Endothelial cell of umbilical vein (primary cell): ENCODE data around the gene KRT78. TPM values are rescaled to one million over a fixed set of nuclear protein-coding genes. Genes with fewer than 3 reads are reported as not detected.

Experiments
- BruUV-seq: library from RNA; stranded (reverse); fragments of 400-500 nt; replicated peaks from 2 replicates; lab custom pipeline; 2021; lab: Mats Ljungman, UMichigan
- CTCF ChIA-PET: fragments of 300-600, 350-600 bp; sonication (Branson Sonifier 250); formaldehyde crosslinking; loops from one replicate; lab custom pipeline; 2021; ENCODE audit warnings: antibody characterized with exemption, inconsistent platforms; lab: Charles Lee
- POLR2A ChIA-PET: fragments of 300-600, 350-600 bp; sonication (Branson Sonifier 250); formaldehyde crosslinking; loops from one replicate; lab custom pipeline; 2021; ENCODE audit warnings: antibody characterized with exemption, inconsistent platforms; lab: Charles Lee
- DNase-seq: peaks from one replicate; pipeline ENCODE4 v3.0.0-alpha.2; 2011; ENCODE audit warnings: low read depth, low spot score
- FAIRE-seq: peaks from 2 replicates; lab custom pipeline; 2011; peaks lifted over from hg19 to GRCh38; lab: Jason Lieb, UNC
- H2AFZ ChIP-seq: 2 replicates; pipeline ENCODE4 v1.6.0; 2012; ENCODE audit warnings: low read depth, low read length, control low read depth, inconsistent platforms
- H3K27ac ChIP-seq: 2 replicates; pipeline ENCODE4 v1.5.1; 2011; ENCODE audit warnings: low read depth, mild to moderate bottlenecking, control low read depth, low read length, moderate library complexity; ENCODE audit not compliant: insufficient read depth
- H3K27me3 ChIP-seq, 2 experiments: 2 replicates each; pipeline versions ENCODE4 v1.6.0 to v1.6.1; 2011; ENCODE audit warnings: low read length in 2 of 2, mixed read lengths in 1 of 2; ENCODE audit not compliant: control insufficient read depth in 2 of 2, insufficient read depth in 2 of 2
- H3K36me3 ChIP-seq, 2 experiments: 2 replicates in 1 of 2; 3 replicates in 1 of 2; pipeline ENCODE4 v1.5.1; 2011; ENCODE audit warnings: low read length in 2 of 2, mild to moderate bottlenecking in 1 of 2, moderate library complexity in 1 of 2; ENCODE audit not compliant: control insufficient read depth in 2 of 2, insufficient read depth in 2 of 2; ENCODE audit errors: extremely low read depth in 1 of 2
- H3K4me1 ChIP-seq: 3 replicates; pipeline ENCODE4 v1.5.1; 2011; ENCODE audit warnings: mild to moderate bottlenecking, low read length; ENCODE audit not compliant: control insufficient read depth, insufficient read depth; ENCODE audit errors: extremely low read depth
- H3K4me2 ChIP-seq: 2 replicates; pipeline ENCODE4 v1.6.1; 2011; ENCODE audit warnings: low read length, control low read depth, mixed read lengths; ENCODE audit not compliant: insufficient read depth
- H3K4me3 ChIP-seq, 3 experiments: fragments of 200-600 bp in 1 of 3; sonication (generic), shearing (Covaris generic) in 1 of 3; replicated peaks in 1 of 3; 2 replicates each; pipeline ENCODE4 v1.5.1; 2011 to 2016; ENCODE audit warnings: control low read depth in 3 of 3, low read length in 3 of 3, mild to moderate bottlenecking in 2 of 3, inconsistent platforms in 1 of 3, low read depth in 1 of 3, moderate library complexity in 1 of 3; ENCODE audit not compliant: insufficient read depth in 1 of 3
- H3K79me2 ChIP-seq: 2 replicates; pipeline ENCODE4 v1.6.0; 2012; ENCODE audit warnings: low read length, inconsistent platforms; ENCODE audit not compliant: control insufficient read depth, insufficient read depth
- H3K9ac ChIP-seq: replicated peaks from 2 replicates; pipeline ENCODE3; 2011; ENCODE audit warnings: low read length, control low read depth; ENCODE audit not compliant: insufficient read depth; ENCODE audit errors: extremely low read depth
- H3K9me1 ChIP-seq: replicated peaks from 3 replicates; pipeline ENCODE4 v1.6.0; 2011; ENCODE audit warnings: mild to moderate bottlenecking, low read length; ENCODE audit not compliant: control insufficient read depth, insufficient read depth; ENCODE audit errors: extremely low read depth
- H3K9me3 ChIP-seq: replicated peaks from 2 replicates; pipeline ENCODE4 v1.5.1; 2012; ENCODE audit warnings: low read length, inconsistent platforms; ENCODE audit not compliant: control insufficient read depth, insufficient read depth
- H4K20me1 ChIP-seq: replicated peaks from 2 replicates; pipeline ENCODE3; 2011; ENCODE audit warnings: mild to moderate bottlenecking, low read length; ENCODE audit not compliant: control insufficient read depth, insufficient read depth; ENCODE audit errors: extremely low read depth
- EZH2 ChIP-seq: IDR thresholded peaks from 2 replicates; pipeline ENCODE4 v1.6.1; 2012; ENCODE audit warnings: borderline replicate concordance, low read depth, mild to moderate bottlenecking, moderate library complexity, low read length, inconsistent platforms; ENCODE audit not compliant: severe bottlenecking
- FOS ChIP-seq: IDR thresholded peaks from 2 replicates; pipeline ENCODE4 v1.6.1; 2011; ENCODE audit warnings: mild to moderate bottlenecking, low read length, moderate library complexity, borderline replicate concordance; ENCODE audit not compliant: insufficient read depth
- GATA2 ChIP-seq: IDR thresholded peaks from 2 replicates; pipeline ENCODE4 v1.7.0; 2011; ENCODE audit warnings: low read depth, mild to moderate bottlenecking, moderate library complexity, mixed read lengths, low read length; ENCODE audit not compliant: insufficient read length, insufficient read depth
- JUN ChIP-seq: IDR thresholded peaks from 2 replicates; pipeline ENCODE4 v1.6.1; 2011; ENCODE audit warnings: borderline replicate concordance, low read depth; ENCODE audit not compliant: insufficient read length, insufficient read depth
- MYC ChIP-seq: IDR thresholded peaks from one replicate; pipeline ENCODE4 v1.6.1; 2011; ENCODE audit warnings: mild to moderate bottlenecking, low read depth, low read length
- POLR2A ChIP-seq: IDR thresholded peaks from 2 replicates; pipeline ENCODE4 v1.6.1; 2012; ENCODE audit warnings: low read depth, mild to moderate bottlenecking, control low read depth, low read length
- POLR2AphosphoS5 ChIP-seq: IDR thresholded peaks from 2 replicates; pipeline ENCODE4 v1.6.1; 2012; ENCODE audit warnings: low read depth, mild to moderate bottlenecking, control low read depth, low read length, moderate library complexity; ENCODE audit not compliant: insufficient read depth
- dilution Hi-C: fragments of 300-500 bp; cut with MboI; formaldehyde crosslinking; loops from one replicate; pipeline ENCODE4 v1.15.0; 2019; ENCODE audit warnings: low sequenced_read_pairs; ENCODE audit not compliant: extremely low pct_ligation_motif_present
- intact Hi-C: fragments of 100-400 bp; cut with micrococcal nuclease; formaldehyde crosslinking; loops from one replicate; pipeline ENCODE4 v1.10.0; 2022
- polyA plus RNA-seq, 4 experiments: library from polyadenylated mRNA; depleted of rRNA in 3 of 4; stranded (reverse) in 3 of 4; unstranded in 1 of 4; fragments of >200 nt; gene quantifications; 2 replicates each; pipeline versions ENCODE4 v1.2.1 to v1.2.3, GENCODE V29; 2011 to 2012; ENCODE audit warnings: missing spikeins in 1 of 4
- total RNA-seq: library from RNA; stranded (reverse); gene quantifications from 2 replicates; pipeline ENCODE4 v1.2.3, GENCODE V29; 2021
- TF ChIP-seq, protein P1 (sequence below), 2 donors: IDR thresholded peaks; 1 replicate in 1 of 2; 2 replicates in 1 of 2; pipeline ENCODE4 v1.5.1; 2011; ENCODE audit warnings: low read length in 2 of 2, mild to moderate bottlenecking in 2 of 2, moderate library complexity in 2 of 2, control low read depth in 1 of 2, inconsistent platforms in 1 of 2, low read depth in 1 of 2; ENCODE audit not compliant: insufficient read depth in 1 of 2; ENCODE audit errors: extremely low read depth in 1 of 2
- TF ChIP-seq, protein P2 (sequence below): IDR thresholded peaks from 2 replicates; pipeline ENCODE4 v1.6.1; 2011; ENCODE audit not compliant: insufficient read depth, insufficient read length

Gene KRT78
- total and polyA plus RNA-seq, 2 donors (not counting 3 experiments of a cell fraction or from before 2014, with no cell fraction given), result not detected

GRCh38 chr12:52821826-52822660 lies 26.8 kb downstream of the KRT78 start:
- no peaks in the 10 kb centered on the region for H3K9me3 ChIP-seq
- H3K4me2 ChIP-seq, result no peak overlapping the region
- intact Hi-C loops (loop anchor here (5.0 kb wide), 1 partner anchor 530 kb away; the partner anchor contains the start of gene KRT81), dilution Hi-C loops (no loop called here)
- no peak overlapping the region for H3K9ac ChIP-seq
- H3K79me2 ChIP-seq, result no peaks in the 10 kb centered on the region
- ChIA-PET POLR2A (no interaction called here), CTCF (interaction anchor here (1.0 to 1.9 kb wide), 2 partner anchors 43 to 44 kb away, joined by 3 to 5 read pairs; no protein-coding TSS in a partner anchor)
- no peak overlapping the region for H2AFZ ChIP-seq
- FAIRE-seq (no peak), DNase-seq (no peak)
- H3K9me1 ChIP-seq, result no peaks in the 10 kb centered on the region
- H3K4me1 ChIP-seq, result no peaks in the 10 kb centered on the region
- H3K36me3 ChIP-seq, result no peaks in the 10 kb centered on the region
- BruUV-seq, result no TSS peak
- TF ChIP-seq, protein P1, sequence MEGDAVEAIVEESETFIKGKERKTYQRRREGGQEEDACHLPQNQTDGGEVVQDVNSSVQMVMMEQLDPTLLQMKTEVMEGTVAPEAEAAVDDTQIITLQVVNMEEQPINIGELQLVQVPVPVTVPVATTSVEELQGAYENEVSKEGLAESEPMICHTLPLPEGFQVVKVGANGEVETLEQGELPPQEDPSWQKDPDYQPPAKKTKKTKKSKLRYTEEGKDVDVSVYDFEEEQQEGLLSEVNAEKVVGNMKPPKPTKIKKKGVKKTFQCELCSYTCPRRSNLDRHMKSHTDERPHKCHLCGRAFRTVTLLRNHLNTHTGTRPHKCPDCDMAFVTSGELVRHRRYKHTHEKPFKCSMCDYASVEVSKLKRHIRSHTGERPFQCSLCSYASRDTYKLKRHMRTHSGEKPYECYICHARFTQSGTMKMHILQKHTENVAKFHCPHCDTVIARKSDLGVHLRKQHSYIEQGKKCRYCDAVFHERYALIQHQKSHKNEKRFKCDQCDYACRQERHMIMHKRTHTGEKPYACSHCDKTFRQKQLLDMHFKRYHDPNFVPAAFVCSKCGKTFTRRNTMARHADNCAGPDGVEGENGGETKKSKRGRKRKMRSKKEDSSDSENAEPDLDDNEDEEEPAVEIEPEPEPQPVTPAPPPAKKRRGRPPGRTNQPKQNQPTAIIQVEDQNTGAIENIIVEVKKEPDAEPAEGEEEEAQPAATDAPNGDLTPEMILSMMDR (IDR thresholded peaks at IDR 0.05; ENCODE audit: extremely low read depth in 1 of 2, insufficient read depth in 1 of 2, low read depth in 1 of 2, low read length in 2 of 2), result no peak
- TF ChIP-seq GATA2, result no peak
- TF ChIP-seq JUN, result no peak
- no peak for TF ChIP-seq MYC
- TF ChIP-seq, protein P2, sequence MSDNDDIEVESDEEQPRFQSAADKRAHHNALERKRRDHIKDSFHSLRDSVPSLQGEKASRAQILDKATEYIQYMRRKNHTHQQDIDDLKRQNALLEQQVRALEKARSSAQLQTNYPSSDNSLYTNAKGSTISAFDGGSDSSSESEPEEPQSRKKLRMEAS, result no peak
- no peak for TF ChIP-seq POLR2A
- TF ChIP-seq FOS, result no peak
- no peak for TF ChIP-seq POLR2AphosphoS5
- TF ChIP-seq EZH2, result no peak
- H3K4me3 ChIP-seq, result no peak overlapping the region
- peaks cover 0 to 1% of the 10 kb centered on the region in 2 experiments for H3K27me3 ChIP-seq
- no peaks in the 10 kb centered on the region for H4K20me1 ChIP-seq
- no peak overlapping the region for H3K27ac ChIP-seq
